Activated naive CD4-positive, alpha-beta T cell treated with anti-CD3 and anti-CD28 coated beads, Interleukin-2, amount 50 U/mL, for 72 hours (primary cell): Measurements from ENCODE around the gene SPPL2B. TPM values are rescaled to one million over a fixed set of nuclear protein-coding genes. Genes with fewer than 3 reads are reported as not detected.

Experiments
- ATAC-seq, 2 donors: fragments of 150-1000 bp; cut with Tn5 transposase; 2 replicates each; pipeline ENCODE4 v1.10.0; 2021; ENCODE audit warnings: mild to moderate bottlenecking in 2 of 2, moderate library complexity in 2 of 2
- DNase-seq, 2 donors: peaks; one replicate each; pipeline ENCODE4 v3.0.0; 2021 to 2022; ENCODE audit warnings: low spot score in 2 of 2
- H3K27ac Mint-ChIP-seq, 2 donors: one replicate each; pipeline ENCODE4 v1.8.0; 2022; ENCODE audit warnings: mild to moderate bottlenecking in 2 of 2, mixed read lengths in 2 of 2
- H3K36me3 Mint-ChIP-seq, 2 donors: one replicate each; pipeline ENCODE4 v1.8.0; 2022; ENCODE audit warnings: mixed read lengths in 2 of 2
- H3K9me3 Mint-ChIP-seq, 2 donors: one replicate each; pipeline ENCODE4 v1.8.0; 2022; ENCODE audit warnings: mixed read lengths in 2 of 2
- total RNA-seq, 2 donors: library from RNA; stranded (reverse); gene quantifications; one replicate each; pipeline ENCODE4 v1.2.3, GENCODE V29; 2022

Gene SPPL2B
- total RNA-seq, 2 donors from 2014 or later = 38.5 to 61.6 TPM

DNA sequence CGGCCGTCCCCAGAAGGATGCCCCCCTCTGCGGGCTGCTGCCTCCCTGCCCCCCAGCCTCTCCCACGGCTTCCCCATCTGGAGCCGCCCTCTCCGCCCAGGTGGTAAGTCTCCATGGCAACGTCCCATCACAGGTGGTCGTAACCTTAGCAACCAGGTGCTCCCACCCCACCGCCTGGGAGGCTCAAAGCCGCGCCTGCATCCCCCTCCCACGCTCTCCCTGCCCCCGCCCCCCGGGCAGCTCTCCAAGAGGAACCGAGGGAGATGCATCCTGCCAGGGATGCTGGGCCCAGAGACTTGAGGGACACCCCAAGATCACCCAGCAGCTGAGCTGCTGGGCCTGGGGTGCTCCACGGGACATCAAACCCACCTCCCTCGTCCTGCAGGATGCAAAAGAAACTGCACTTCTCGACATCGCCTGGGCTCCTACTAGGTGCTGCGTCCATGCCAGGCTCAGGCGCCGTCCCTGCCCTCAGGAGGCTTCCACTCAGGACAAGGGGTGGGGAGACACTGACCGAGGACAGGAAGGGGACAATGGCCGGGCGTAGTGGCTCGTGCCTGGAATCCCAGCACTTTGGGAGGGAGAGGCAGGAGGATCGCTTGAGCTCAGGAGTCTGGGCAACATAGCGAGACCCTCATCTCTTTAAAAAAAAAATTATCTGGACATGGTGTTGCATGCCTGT, 15.5 kb upstream of the SPPL2B start:
- Mint-ChIP-seq H3K36me3 (peaks cover 15 to 19% of the 10 kb centered on the region in 2 donors), H3K27ac (no peak overlapping the region), H3K9me3 (peaks cover 10 to 15% of the 10 kb centered on the region in 2 donors)
- ATAC-seq = no peak
- no peak for DNase-seq

DNA sequence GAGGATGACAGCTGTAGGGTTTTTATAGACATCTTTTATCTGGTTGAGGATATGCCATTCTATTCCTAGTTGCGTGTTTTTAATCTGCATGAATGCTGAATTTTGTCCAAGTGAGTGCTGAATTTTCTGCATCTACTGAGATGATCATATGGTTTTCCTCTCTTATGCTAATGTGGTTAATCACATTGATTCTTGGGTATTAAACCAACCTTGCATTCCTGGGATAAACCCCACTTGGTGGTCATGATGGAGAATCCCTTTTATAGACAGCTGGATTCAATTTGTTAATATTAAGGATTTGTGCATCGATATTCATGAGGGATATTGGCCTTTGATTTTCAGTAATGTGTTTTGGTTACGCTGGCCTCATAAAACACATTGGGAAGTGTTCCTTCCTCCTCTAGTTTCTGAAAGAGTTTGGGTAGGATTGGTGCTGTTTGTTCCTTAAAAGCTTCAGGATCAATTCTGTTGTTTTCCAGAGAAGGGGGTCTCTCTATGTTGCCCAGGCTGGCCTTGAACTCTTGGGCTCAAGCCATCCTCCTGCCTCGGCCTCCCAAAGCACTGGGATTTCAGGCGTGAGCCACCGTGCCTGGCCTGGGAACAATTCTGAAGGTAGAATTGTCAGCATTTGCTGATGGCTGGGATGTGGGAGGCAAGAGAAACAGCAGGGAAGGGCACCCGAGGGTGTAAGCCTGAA, 13.2 kb upstream of the SPPL2B start:
- Mint-ChIP-seq H3K36me3 (peaks cover 12 to 15% of the 10 kb centered on the region in 2 donors), H3K9me3 (peaks cover 10 to 15% of the 10 kb centered on the region in 2 donors), H3K27ac (no peak overlapping the region)
- ATAC-seq = no peak
- no peak for DNase-seq

DNA sequence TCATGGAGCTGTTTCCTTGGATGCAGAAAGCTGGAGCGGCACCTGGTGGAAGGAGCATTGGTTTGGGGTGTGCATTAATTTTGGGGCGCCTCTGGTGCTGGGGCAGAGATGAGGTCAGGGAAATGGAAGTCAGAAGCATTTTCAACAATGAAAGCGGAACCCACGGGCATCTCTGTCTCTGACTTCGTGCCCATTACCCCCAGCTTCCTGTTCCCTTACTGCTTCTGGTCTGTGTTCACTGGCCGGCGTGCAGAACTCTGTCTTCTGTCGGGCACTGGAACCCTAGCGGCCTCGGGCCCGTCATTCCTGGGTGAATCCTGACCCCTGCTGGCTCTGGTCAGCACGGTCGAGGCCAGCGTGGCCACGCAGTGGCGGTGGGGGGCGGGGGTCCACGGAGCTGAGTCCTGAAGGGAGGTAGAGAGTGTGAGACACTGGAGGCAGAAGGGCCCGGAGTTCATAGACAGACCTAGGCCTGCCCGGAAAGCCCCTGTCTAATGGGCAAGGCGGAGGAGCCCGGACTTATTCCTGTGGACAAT, 12.6 kb upstream of the SPPL2B start:
- ATAC-seq (peak; percentile 59 to 75), DNase-seq (peak in 1 of 2 donors; percentile 41)
- peaks cover 10 to 15% of the 10 kb centered on the region in 2 donors for H3K9me3 Mint-ChIP-seq
- H3K27ac Mint-ChIP-seq = no peak overlapping the region
- H3K36me3 Mint-ChIP-seq = peaks cover 12 to 15% of the 10 kb centered on the region in 2 donors

DNA sequence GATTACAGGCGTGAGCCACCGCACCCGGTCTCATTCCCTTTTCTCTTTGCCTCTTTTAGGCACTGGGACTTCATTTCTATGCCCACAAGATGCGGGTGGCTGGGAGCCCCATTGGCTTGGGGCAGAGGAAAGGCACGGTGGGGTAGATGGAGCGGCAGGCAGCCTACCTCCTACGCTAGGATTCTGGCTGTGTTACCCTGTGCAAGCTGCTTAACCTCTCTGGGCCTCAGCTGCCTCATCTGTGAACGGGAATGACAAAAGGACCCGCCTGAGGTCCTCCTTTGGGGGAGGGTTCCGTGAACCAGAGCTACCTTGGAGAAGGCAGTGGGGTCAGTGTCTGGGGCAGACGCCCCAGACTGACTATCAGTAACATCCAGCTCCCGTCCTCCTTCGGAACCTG, 11.2 kb upstream of the SPPL2B start:
- Mint-ChIP-seq H3K36me3 (peaks cover 12 to 15% of the 10 kb centered on the region in 2 donors), H3K27ac (no peak overlapping the region), H3K9me3 (peaks cover 10 to 15% of the 10 kb centered on the region in 2 donors)
- ATAC-seq (no peak), DNase-seq (no peak)

DNA sequence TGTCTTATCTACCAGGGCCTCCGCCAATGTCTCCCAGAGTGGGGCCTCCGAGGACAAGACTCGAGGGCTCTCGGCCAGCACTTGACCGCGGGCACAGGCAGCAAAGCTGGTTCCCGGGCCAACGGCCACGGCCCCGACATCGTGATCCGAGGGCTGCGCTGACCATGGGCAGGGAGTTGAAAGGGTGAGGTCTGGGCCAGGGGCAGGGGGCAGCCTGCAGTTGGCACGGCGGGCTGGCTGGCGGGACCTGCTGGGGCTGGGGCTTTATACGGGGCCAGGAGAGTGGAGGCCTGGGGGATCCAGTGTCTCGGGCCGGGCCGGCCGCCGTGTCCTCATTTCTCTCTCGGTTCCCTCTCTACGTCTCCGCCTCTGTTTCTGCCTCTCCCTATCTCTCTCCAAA, 10.7 kb upstream of the SPPL2B start:
- ATAC-seq = no peak
- Mint-ChIP-seq H3K36me3 (peaks cover 12 to 15% of the 10 kb centered on the region in 2 donors), H3K27ac (no peak overlapping the region)

DNA sequence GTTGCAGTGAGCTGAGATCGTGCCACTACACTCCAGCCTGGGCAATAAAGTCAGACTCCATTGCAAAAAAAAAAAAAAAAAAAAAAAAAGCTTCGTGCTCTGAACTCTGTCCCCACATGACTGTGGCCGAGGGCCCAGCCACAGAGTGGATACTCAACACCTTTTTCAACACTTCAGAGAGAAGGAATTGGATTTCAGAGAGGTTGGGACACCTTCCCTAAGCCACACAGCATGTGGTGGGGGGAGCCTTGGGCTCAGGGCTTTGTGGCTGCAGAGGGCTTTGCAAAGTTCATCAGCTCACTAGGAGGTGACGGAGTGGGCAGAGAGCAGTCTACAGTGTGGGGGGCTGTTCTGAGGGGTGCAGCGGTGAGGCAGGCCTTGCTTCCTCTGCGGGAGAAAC, 9.6 kb upstream of the SPPL2B start:
- Mint-ChIP-seq H3K36me3 (peaks cover 12 to 15% of the 10 kb centered on the region in 2 donors), H3K27ac (no peak overlapping the region), H3K9me3 (peaks cover 10 to 15% of the 10 kb centered on the region in 2 donors)
- ATAC-seq = peak in 1 of 2 donors; percentile 10
- no peak for DNase-seq

More for the DNA sequence above, 10.7 kb upstream of the SPPL2B start:
- no peak for DNase-seq
- peaks cover 10 to 15% of the 10 kb centered on the region in 2 donors for H3K9me3 Mint-ChIP-seq

DNA sequence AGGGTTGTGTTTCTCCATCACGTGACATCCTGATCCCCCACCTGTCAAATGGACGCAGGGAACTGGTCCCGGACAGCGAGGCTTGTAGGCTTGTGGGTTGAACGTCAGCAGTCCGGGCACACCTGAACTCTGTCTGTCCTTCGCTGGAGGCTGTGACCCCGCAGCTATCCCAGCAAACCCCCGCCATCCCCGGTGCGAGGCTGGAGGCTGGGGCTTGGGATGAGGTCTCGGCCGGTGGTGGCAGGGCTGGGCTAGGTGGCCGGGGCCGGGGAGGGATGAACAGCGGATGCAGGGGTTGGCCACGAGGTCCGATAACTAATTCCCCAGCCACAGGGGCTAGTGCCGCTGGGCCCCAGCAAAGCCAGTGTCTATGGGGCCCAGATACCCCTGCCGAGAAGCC, 8.9 kb upstream of the SPPL2B start:
- peaks cover 11 to 13% of the 10 kb centered on the region in 2 donors for H3K36me3 Mint-ChIP-seq
- no peak overlapping the region for H3K27ac Mint-ChIP-seq
- DNase-seq (no peak), ATAC-seq (no peak)
- peaks cover 9 to 13% of the 10 kb centered on the region in 2 donors for H3K9me3 Mint-ChIP-seq

DNA sequence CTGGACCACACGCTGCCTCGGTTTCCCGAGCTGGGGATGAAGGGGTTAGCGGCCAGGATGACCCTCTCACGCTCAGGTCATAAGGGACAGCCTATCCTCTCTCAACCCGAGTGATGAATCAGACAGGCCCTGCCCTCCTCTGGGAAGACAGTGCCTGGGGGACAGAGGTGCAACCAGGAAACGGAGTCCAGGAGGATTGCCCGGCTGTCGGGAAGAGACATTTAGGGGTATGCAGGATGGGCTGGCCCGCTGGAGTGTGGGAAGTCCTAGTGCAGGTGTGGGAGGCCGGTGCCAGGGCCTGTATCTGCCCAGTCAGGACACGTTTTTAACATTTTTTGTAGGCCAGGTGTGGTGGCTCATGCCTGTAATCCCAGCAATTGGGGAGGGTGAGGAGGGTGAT, 8.4 kb upstream of the SPPL2B start:
- DNase-seq (no peak), ATAC-seq (no peak)
- H3K27ac Mint-ChIP-seq = no peak overlapping the region
- peaks cover 6 to 8% of the 10 kb centered on the region in 2 donors for H3K36me3 Mint-ChIP-seq
- H3K9me3 Mint-ChIP-seq = peaks cover 4 to 8% of the 10 kb centered on the region in 2 donors

DNA sequence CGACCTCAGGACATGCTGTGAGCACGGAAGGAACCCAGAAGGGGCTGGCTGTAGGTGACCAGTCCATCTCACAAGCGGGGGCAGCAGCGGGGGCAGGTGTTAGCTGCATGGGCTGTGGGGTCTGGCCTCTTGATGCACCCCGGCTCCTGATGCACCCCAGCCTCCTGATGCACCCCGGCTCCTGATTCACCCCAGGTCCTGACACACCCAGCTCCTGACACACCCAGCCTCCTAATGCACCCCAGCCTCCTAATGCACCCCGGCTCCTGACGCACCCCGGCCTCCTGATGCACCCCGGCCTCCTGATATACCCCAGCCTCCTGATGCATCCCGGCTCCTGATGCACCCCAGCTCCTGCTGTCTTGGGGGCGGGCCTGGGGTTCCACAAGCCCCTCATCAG, 7.5 kb upstream of the SPPL2B start:
- DNase-seq (no peak), ATAC-seq (no peak)
- Mint-ChIP-seq H3K27ac (no peak overlapping the region), H3K9me3 (no peaks in the 10 kb centered on the region), H3K36me3 (peaks cover 4 to 7% of the 10 kb centered on the region in 2 donors)

DNA sequence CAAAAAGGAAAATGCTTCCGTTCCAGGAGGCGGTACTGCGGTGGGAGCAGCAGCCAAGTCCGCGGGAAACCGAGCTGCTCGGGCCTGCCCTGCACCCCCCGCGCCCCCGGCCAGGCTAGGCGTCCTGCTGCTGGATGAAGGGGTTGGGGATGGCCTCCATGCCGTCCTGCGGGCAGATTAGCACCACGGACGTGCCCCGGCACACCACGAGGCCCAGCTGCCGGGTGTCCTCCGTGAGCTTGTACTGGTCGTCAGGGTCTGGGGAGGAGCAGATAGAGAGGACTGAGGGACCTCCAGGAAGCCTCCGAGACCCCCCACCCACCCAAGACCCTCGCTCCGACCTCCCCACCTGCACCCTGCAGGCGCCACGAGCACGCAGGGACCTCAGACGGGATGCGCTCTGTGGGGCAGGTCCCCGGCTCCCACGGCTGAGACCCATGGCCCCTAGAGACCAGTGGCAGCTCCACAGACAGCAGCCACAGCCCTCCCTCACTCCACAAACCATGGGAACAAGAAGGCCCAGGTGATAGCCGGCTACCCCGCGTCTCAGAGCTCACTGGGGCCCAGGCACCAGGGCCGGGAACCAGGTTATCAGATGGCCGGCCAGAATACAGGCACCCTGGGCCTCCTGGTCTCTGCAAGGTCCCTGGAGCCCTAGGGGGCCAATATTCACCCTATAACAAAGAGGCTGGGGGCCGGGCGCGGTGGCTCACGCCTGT, 6.8 kb upstream of the SPPL2B start:
- ATAC-seq = no peak
- peaks cover 4 to 9% of the 10 kb centered on the region in 2 donors for H3K36me3 Mint-ChIP-seq
- H3K27ac Mint-ChIP-seq = peak overlapping the region in 1 of 2 donors; percentile 79
- no peaks in the 10 kb centered on the region for H3K9me3 Mint-ChIP-seq
- no peak for DNase-seq

DNA sequence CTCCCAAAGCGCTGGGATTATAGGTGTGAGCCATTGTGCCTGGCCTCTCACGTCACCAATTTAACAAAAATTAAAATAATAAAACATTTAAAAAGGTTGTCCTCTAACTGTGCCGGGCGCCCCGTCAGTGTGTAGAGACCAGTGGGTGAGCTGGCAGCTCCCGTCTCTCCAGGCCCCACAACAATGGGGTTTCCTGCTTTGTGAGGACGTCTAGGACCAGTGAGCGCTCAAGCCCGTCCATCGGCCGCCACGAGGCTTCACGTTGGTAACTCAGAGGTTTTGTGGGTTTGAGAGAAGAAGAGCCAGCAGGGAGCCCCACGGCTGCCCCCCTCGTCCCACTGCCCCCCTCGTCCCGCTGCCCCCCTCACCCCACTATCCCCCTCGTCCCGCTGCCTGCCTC, 4.8 kb upstream of the SPPL2B start:
- DNase-seq (no peak), ATAC-seq (no peak)
- Mint-ChIP-seq H3K9me3 (no peaks in the 10 kb centered on the region), H3K27ac (no peak overlapping the region), H3K36me3 (peaks cover 17 to 22% of the 10 kb centered on the region in 2 donors)

DNA sequence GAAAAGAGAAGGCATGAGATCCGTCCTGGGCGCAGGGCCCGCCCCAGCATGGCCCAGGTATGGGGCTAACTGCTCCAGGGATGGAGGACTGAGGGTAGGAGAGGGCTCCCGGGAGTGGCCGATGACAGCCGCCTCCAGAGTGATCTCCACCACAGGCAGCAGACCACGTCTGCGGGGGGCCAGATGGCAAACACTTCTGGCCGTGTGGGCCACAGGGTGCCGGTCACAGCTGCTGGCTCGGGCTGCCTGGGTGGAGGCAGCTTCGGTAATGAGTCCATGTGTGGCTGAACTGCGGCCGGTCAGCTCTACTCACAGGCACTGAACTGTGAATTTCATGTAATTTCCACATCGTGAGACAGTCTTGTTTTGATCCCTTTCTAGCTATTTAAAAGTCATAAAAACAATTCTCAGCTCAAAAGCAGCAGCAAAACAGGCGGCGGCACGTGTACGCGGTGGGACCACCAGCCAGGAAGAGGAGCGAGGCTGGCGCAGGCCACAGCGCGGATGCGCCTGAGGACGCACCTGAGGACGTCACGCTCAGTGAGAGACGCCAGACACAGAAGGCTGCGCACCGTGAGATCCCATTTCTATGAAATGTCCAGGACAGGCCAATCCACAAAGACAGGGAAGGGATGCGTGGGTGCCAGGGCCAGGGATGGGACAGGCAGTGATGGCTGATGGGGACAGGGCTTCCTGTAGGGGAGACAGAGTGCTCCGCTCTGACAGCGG, 4.1 kb upstream of the SPPL2B start:
- peaks cover 23 to 27% of the 10 kb centered on the region in 2 donors for H3K36me3 Mint-ChIP-seq
- ATAC-seq = no peak
- peak overlapping the region in 1 of 2 donors; percentile 53 for H3K27ac Mint-ChIP-seq
- no peak for DNase-seq
- no peaks in the 10 kb centered on the region for H3K9me3 Mint-ChIP-seq

DNA sequence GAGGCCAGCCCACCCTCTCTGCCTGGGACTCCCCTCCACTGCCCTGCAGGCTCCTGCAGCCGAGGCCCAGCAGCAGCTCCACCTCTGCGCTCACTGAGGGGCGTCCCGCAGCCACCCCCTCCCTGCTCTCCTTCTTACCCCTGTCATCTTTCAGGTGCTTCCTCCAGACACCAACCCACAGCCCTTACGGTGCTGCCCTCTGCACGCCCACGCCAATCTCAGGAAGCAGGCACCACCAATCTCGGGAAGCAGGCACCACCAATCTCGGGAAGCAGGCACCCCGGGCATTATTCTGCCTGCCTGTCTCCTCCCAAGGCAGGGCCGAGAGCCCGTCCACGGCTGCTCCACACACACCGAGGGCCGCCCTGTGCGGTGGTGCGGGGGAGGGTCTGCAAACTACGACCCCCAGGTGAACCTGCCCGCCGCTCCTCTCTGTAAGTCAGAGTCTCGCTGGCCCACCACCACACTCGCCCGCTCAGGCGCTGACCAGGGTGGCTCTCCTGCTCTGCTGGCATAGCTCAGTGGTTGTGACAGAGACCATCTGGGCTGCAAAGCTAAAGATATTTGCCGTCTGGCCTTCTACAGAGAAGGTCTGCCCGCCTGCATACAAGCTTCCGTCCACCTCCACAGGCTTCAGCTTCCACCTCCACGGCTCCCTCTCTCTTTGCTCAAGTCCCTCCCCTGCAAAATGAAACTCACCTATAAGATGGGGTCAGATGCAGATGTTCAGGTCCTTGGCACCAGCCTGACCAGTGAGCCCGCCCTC, 3.0 kb upstream of the SPPL2B start:
- ATAC-seq (no peak), DNase-seq (no peak)
- peaks cover 27 to 31% of the 10 kb centered on the region in 2 donors for H3K36me3 Mint-ChIP-seq
- H3K9me3 Mint-ChIP-seq = no peaks in the 10 kb centered on the region
- peak overlapping the region in 1 of 2 donors; percentile 89 for H3K27ac Mint-ChIP-seq

DNA sequence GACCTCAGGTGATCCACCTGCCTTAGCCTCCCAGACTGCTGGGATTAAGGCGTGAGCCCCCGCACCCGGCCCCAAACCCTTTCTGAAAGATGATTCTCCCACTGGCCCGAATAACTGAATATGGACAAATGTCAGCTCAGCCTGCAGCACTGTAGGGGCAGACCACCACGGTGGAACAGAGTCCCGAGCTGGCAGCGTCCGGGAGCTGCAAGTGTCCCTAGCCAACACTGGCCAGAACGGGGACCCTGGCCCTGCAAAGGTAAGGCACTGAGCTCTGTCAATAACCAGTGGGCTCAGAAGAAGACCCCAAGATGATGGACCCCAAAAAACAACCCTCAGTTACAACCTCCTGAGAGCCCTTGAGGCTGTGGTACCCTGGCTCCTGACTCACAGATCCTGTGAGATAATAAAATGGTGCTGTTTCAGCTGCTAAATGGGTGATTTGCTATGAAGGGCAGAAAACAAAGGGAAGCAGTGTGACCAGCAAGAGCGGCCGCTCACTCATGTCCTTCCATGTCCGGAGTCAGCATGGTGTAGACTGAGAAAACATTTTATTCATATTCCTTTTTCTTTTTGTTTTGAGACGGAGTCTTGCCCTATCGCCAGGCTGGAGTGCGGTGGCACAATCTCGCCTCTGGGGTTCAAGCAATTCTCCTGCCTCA, 1.7 kb upstream of the SPPL2B start:
- H3K36me3 Mint-ChIP-seq = peaks cover 27 to 31% of the 10 kb centered on the region in 2 donors

DNA sequence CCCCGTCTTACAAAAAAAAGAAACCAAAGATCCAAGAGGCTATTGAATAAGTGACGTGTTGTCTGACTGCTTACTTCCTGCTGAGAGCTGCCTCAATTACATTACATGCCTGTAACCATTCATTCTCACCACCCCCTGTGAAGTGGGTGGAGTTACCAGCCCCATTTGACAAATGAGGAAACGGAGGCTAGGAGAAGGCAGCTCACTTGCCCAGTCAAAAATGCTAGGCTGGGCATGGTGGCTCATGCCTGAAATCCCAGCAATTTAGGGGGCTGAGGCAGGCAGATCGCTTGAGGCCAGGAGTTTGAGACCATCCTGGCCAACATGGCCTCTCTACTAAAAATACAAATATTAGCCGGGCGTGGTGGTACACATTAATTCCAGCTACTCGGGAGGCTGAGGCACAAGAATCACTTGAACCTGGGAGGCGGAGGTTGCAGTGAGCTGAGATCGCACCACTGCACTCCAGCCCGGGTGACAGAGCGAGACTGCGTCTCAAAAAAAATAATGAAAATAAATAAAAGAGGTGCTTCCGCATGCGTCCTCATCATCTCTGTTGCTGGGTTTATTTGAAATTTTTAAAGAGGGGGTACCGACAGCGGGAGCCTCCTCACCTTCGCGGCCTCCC, 597 bp upstream of the SPPL2B start:
- Mint-ChIP-seq H3K9me3 (no peaks in the 10 kb centered on the region), H3K27ac (peak overlapping the region; percentile 90 to 99), H3K36me3 (peaks cover 27 to 31% of the 10 kb centered on the region in 2 donors)
- ATAC-seq = peak; percentile 80 to 89
- peak; percentile 70 to 72 for DNase-seq

More for the DNA sequence above, 1.7 kb upstream of the SPPL2B start:
- Mint-ChIP-seq H3K27ac (peak overlapping the region; percentile 90 to 99), H3K9me3 (no peaks in the 10 kb centered on the region)
- DNase-seq = no peak
- no peak for ATAC-seq
